ENCODE measurements around the gene ROBO1.

ROBO1 gene

GRCh38 chr3:78878011-78878410 lies 889.8 kb downstream of the ROBO1 start:
- no peak for DNase-seq (ENCODE audit: low read depth in 2 of 2)

GRCh38 chr3:78875851-78876250 lies 891.9 kb downstream of the ROBO1 start:
- DNase-seq (ENCODE audit: low read depth in 2 of 2): no peak

- DNase-seq (ENCODE audit: low read depth in 2 of 2): no peak
These were observed 892.4 kb downstream of the ROBO1 start for GRCh38 chr3:78875436-78875835.

GRCh38 chr3:78873641-78874040 lies 894.2 kb downstream of the ROBO1 start:
- no peak for DNase-seq (ENCODE audit: low read depth in 2 of 2)

GRCh38 chr3:78872195-78872594 lies 895.6 kb downstream of the ROBO1 start:
- DNase-seq (ENCODE audit: low read depth in 2 of 2): no peak

DNA sequence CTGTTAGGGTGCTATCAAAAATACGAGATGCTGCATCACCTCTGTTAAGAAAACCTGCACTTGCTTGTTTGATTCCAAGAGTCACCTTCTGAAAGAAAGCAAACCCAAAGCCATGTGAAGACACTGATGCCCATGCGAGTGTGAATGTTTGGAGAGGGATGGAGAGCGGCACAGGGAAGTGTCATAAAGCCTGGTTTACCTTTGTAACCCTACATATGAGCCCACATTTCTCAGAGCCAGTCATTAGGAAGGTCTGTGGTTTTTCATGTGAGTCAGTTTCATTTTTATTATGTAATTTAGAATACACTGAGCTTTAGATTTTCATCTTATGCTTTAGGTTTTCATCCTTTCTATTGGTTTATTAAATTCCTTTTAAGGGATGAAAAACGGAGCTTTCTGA lies 896.8 kb downstream of the ROBO1 start:
- DNase-seq (ENCODE audit: low read depth in 2 of 2): no peak

- DNase-seq (ENCODE audit: low read depth in 2 of 2): no peak
These were observed 897.3 kb downstream of the ROBO1 start for GRCh38 chr3:78870484-78870883.

DNA sequence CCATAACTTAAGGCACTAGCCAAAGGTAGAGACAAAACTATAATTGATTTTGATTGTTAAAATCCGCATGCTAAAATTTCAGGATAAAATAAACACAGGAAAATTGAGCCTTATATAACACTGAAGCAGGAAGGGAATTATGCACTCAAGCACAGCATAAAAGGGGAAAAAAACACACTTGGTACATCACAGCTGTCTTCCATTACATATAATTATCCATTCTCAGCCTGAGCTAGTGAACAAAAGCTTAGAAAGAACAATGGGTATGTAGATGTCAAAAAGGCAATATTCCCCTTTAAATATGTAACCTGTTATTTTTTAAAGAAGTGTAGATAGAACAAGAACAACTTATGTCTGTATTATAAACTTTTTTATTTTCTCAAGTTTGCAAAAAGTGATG lies 899.2 kb downstream of the ROBO1 start:
- no peak for DNase-seq (ENCODE audit: low read depth in 2 of 2)

GRCh38 chr3:78867409-78868372 lies 900.1 kb downstream of the ROBO1 start:
- DNase-seq (ENCODE audit: low read depth in 2 of 2): no peak

GRCh38 chr3:78863306-78864203 lies 904.2 kb downstream of the ROBO1 start:
- no peak for DNase-seq (ENCODE audit: low read depth in 2 of 2)

DNA sequence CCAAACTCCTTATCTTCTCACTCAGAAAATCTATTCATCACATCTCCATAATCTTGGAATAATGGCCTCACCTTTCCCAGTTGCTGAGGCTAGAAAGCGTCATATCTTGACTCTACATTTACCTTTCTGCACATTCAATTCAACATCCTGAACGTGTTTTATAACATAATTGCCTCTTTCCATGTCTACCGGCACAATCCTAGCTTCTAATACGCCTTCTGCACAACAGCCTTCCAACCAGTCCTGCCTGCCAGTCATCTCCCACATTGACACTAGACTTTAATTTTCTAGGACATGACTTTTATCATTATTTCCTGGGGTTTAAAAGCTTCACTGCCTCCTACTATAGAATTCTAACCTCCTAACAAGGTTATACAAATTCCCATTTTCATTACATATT lies 906.6 kb downstream of the ROBO1 start:
- DNase-seq (ENCODE audit: low read depth in 2 of 2): no peak

- no peak for DNase-seq (ENCODE audit: low read depth in 2 of 2)
These were observed 907.2 kb downstream of the ROBO1 start for GRCh38 chr3:78860567-78860966.

- no peak for DNase-seq (ENCODE audit: low read depth in 2 of 2)
These were observed 908.9 kb downstream of the ROBO1 start for GRCh38 chr3:78858910-78859309.

GRCh38 chr3:78858174-78858573 lies 909.6 kb downstream of the ROBO1 start:
- DNase-seq (ENCODE audit: low read depth in 2 of 2): no peak

DNA sequence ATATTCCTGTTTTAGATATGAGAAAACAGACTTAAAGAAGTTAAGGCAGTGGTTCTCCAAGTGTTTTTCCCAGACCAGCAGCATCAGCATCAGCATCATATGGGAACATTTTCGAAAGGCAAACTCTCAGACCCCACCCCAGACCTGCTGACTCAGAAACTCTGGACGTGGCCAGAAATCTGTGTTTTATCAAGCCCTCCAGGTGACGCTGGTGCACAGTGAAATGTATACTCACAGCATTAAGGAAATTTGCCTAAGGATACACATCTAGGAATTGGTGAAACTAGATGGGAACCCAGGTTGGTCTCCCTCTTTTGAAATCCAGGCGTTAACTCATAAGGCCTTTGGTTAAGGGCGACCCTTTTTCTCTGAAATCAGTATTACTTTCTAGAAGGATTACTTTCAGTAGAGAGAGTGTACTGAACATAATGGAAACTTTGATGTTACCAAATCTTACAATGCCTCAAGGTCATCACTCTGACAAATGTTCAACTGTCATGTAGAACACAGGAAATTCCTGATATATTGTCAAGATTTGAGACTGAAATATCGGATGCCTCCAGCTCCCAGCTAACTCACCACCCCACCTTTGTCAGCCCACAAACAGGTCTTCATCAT lies 910.2 kb downstream of the ROBO1 start:
- DNase-seq (ENCODE audit: low read depth in 2 of 2): no peak

DNA sequence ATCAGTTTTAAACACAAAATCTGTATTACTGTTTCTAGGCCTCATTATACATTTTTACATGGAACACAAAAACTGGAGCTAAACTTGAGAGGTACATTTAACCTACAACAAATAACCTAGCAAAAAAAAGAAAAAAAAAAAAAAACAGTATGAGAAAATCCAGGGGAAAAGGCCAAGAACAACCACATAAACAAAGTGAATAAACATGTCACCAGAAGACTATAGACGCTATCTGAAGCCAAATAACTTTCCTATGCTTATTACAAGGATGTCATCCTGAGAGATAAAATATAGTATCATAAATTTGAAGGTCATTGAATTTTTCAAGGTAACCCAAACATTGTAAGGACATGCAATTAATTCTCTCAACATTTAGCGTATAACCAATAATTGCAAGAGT lies 911.6 kb downstream of the ROBO1 start:
- no peak for DNase-seq (ENCODE audit: low read depth in 2 of 2)

DNA sequence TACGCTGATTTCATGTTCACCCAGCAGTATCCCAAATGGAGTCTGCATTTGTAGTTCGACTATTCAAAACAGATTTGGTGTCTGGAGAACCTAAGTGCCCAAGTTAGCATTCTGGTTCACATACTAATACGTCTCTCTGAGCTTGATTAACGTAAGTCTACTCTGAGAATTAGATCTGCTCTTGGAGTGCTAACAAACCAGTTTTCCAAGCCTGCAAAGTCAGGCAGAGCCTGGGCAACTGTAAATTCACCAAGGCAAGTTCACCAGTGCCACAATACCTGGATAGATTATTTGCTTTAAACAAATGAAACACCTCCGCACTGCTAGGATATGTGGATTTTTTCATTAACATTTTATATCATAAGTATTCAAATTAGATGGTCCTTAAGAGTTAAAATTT lies 912.6 kb downstream of the ROBO1 start:
- DNase-seq (ENCODE audit: low read depth in 2 of 2): no peak

DNA sequence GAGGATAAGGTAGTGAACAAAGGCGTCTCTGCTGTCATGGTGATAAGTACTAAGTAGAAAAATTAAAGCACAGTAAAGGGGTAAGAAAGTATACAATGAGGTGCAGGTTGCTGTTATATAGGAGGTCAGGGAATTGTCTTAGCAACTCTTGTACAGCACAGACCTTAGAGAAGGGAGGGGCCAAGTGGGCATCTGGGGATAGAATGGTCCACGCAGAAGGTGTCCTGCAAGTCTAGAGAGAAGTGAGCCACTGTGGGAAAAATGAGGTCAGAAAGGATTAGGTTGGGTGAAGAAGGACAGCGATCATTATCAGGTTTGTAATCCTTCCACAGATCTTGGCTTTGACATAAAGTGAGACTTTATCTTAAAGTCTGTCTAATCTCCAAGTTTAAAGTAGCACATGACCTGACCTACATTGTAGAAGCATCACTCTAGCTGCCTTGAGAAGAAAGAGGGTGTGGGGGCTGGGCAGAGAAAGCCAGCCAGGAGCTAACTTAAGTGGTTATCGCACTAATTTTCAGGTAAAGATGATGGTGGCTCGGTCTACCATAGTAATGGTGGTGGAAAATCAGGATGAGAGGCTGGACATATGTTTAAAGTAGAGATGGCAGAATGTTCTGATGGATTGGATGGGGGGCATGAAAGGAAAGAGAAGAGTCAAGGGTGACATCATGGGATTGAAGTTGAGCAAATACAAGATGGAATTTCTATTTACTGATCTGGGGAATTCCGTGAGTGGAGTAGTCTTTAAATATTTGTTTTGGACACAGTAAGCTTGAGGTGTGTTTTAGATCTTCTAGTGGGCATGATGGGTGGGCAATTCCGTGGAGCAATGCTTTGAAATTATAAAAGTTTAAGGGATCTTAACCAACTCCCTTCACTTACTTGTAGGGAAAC lies 919.2 kb downstream of the ROBO1 start:
- no peak for DNase-seq (ENCODE audit: low read depth in 2 of 2)

GRCh38 chr3:78847603-78848002 lies 920.2 kb downstream of the ROBO1 start:
- no peak for DNase-seq (ENCODE audit: low read depth in 2 of 2)

- DNase-seq (ENCODE audit: low read depth in 2 of 2): no peak
These were observed 920.6 kb downstream of the ROBO1 start for GRCh38 chr3:78847203-78847602.

DNA sequence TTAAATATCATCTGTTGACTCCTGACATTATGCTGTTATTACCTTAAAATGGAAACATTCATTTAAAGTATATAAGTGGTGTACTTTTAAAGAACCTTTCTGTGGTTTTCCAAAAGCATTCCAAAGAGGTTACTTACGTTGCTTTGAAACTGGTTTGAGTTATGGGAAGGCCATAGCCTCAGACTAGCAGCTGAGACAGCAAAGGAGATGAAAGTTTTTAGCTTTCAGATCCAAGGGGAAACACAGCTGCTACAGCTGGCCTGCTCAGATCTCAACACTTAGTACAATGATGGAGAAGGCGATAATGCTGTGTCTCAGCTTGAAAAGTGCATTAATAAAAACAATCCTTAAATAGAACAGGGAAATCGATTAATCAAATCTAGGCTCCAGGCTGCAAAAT lies 921.1 kb downstream of the ROBO1 start:
- DNase-seq (ENCODE audit: low read depth in 2 of 2): no peak

Data from stimulated activated CD4-positive, alpha-beta T cell treated with anti-CD3 and anti-CD28 coated beads, Interleukin-15, amount 100 ng/mL, for 48 hours (primary cell).